ENCODE results near the gene DUSP11. TPM values are rescaled to one million over a fixed set of nuclear protein-coding genes. Genes with fewer than 3 reads are reported as not detected.
"Not testable (repeated sequence)": the region's sequence is repeated elsewhere in the genome, so short reads cannot be mapped to it uniquely, and the experiment has no call there.

Gene DUSP11
- total RNA-seq, 2 donors from 2014 or later, result 12.5 to 13.7 TPM

GRCh38 chr2:73728043-73728442 lies 51.9 kb downstream of the DUSP11 start:
- intact Hi-C loops (cut with DNase I), result no loop called here
- DNase-seq, result no peak
- ATAC-seq, result no peak

DNA sequence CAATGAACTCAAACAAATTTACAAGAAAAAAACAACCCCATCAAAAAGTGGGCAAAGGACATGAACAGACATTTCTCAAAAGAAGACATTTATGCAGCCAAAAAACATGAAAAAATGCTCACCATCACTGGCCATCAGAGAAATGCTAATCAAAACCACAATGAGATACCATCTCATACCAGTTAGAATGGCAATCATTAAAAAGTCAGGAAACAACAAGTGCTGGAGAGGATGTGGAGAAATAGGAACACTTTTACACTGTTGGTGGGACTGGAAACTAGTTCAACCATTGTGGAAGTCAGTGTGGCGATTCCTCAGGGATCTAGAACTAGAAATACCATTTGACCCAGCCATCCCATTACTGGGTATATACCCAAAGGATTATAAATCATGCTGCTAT lies 53.2 kb downstream of the DUSP11 start:
- DNase-seq; intact Hi-C loops (cut with DNase I); ATAC-seq: not testable (repeated sequence)

DNA sequence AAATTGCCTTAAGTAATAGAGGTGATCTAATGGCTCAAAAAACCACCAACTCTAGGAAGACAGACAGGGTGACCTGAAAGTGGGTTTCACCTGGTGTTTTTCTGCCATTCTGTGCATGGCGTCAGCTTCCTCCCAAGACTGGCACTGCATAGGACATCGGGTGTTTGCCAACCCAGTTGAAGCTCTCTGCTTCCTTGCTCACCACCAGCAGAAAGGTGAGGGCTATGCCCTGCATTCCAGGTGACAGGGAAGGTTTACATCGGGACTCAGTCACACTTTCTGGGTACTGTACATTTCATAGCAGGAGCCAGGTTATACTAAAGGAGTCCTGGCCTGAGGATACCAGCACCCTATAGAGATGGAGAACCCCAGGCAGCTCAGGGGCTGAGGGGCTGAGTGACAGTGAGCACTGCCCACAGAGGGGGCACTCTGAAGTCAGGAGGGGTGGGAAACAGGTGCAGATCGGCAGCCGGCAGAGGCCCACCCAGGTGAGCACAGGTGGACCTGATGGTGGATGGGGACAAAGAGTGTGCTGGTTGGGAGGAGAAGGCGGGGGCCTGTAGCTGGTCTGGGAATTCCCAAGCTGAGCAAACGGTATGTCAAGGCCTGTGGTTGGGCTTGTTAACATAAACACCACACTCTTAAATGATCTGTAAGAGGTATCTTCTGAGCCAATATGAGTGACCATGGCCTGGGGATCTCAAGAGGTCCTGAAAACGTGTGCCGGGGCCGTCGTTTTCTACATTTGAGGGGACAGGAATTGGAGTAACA lies 60.9 kb downstream of the DUSP11 start:
- no peak for DNase-seq
- intact Hi-C loops (cut with DNase I), result no loop called here
- ATAC-seq, result no peak

DNA sequence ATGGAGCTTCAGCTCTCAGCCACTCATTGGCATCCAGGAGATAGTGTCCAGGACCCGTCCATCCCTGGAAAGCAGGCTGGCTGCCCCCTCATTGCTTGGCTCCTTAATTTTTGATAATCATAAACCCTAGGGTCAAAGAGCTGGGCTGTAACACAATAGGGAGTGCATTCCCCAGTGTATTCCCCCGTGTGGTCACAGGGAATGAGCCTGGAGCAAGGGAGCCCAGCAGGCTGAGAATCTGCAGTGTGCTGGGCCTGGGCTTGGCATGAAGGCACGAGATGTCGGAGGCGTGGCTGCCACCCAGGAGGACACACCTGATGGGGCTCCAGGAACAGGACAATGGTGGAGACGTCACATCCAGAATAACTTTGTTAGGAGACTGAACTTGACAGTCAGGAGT lies 61.5 kb downstream of the DUSP11 start:
- DNase-seq (no peak), ATAC-seq (no peak)
- intact Hi-C loops (cut with DNase I), result no loop called here

- DNase-seq; intact Hi-C loops (cut with DNase I); ATAC-seq: not testable (repeated sequence)
Measured at GRCh38 chr2:73717695-73718094, 62.2 kb downstream of the DUSP11 start.

DNA sequence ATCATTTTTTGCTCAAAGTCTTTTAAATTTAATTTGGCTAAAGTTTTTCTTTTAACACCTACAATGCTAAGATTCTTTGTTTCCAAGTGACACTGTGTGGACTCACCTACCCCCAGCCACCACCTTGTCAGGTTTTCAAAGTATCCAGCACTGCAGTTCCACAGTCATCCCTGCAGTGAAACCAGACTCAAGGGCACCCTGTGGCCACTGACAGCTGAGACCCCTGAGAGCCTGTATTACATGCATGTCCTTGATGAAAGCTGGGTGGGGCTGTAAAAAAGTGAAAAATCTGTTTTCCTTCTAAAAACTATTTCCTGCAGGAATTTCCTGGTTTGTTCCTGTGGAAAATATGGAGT lies 62.7 kb downstream of the DUSP11 start:
- DNase-seq (no peak), ATAC-seq (peak in 1 of 2 donors; percentile 16)
- intact Hi-C loops (cut with DNase I), result no loop called here

GRCh38 chr2:73716543-73717250 lies 63.2 kb downstream of the DUSP11 start:
- ATAC-seq, result peak; percentile 38 to 88
- DNase-seq, result peak; percentile 39
- intact Hi-C loops (cut with DNase I), result no loop called here

- intact Hi-C loops (cut with DNase I), result no loop called here
- DNase-seq (no peak), ATAC-seq (no peak)
Measured at GRCh38 chr2:73714091-73714490, 65.8 kb downstream of the DUSP11 start.

Other genes starting within 250 kb of the DUSP11 start
- gene NAT8, start 137.7 kb downstream of the DUSP11 start, total RNA-seq, result not detected
- gene TPRKB, start 42.8 kb downstream of the DUSP11 start, total RNA-seq, result 10 to 100 TPM; 21.7 to 31.4 TPM
- not detected for gene C2orf78, start 4.1 kb upstream of the DUSP11 start, total RNA-seq
- gene STAMBP, start 48.9 kb upstream of the DUSP11 start, total RNA-seq, result 10 to 100 TPM; 31.1 to 33.5 TPM
- 10 to 100 TPM; 12.1 to 13.5 TPM for gene ACTG2, start 112.9 kb upstream of the DUSP11 start, total RNA-seq
- gene DGUOK, start 146.8 kb upstream of the DUSP11 start, total RNA-seq, result 10 to 100 TPM; 25.2 to 33.7 TPM
- 1 to 10 TPM; 3.0 to 4.3 TPM for gene TET3, start 204.8 kb upstream of the DUSP11 start, total RNA-seq